IMR-90 (cell line): ENCODE measurements around the gene DRD3. TPM values are rescaled to one million over a fixed set of nuclear protein-coding genes. Genes with fewer than 3 reads are reported as not detected.

Source experiments
- ATAC-seq: fragments of 200-7000 bp; cut with Tn5 transposase; 2 replicates; pipeline ENCODE4 v1.9.1; 2020; ENCODE audit warnings: low read depth, mild to moderate bottlenecking, moderate library complexity
- BruUV-seq: library from RNA; stranded (reverse); fragments of 400-500 nt; replicated peaks from 2 replicates; lab custom pipeline; 2021; lab: Mats Ljungman, UMichigan
- CTCF ChIA-PET: fragments of 300-600 bp; formaldehyde crosslinking; extraction: SDS; loops from one replicate; lab custom pipeline; 2021; ENCODE audit warnings: antibody characterized with exemption; lab: Yijun Ruan, JAX
- POLR2A ChIA-PET: fragments of 300-600 bp; sonication (Branson Sonifier 250); formaldehyde crosslinking; loops from one replicate; lab custom pipeline; 2022; ENCODE audit warnings: antibody characterized with exemption; ENCODE audit not compliant: unreplicated experiment; lab: Charles Lee
- DNase-seq: peaks from one replicate; pipeline ENCODE4 v3.0.0; 2013
- H2AFZ ChIP-seq: replicated peaks from 2 replicates; pipeline ENCODE3; 2013; ENCODE audit warnings: low read length, mild to moderate bottlenecking; ENCODE audit not compliant: poor library complexity
- H2AK5ac ChIP-seq: 2 replicates; pipeline ENCODE4 v1.6.1; 2013; ENCODE audit warnings: low read depth, low read length, inconsistent platforms
- H2AK9ac ChIP-seq: replicated peaks from 2 replicates; pipeline ENCODE3; 2013; ENCODE audit warnings: mild to moderate bottlenecking, low read depth, low read length, moderate library complexity; ENCODE audit not compliant: poor library complexity
- H2BK120ac ChIP-seq: 2 replicates; pipeline ENCODE4 v1.6.1; 2013; ENCODE audit warnings: low read depth, low read length, inconsistent platforms
- H2BK15ac ChIP-seq: 3 replicates; pipeline ENCODE4 v1.6.1; 2013; ENCODE audit warnings: low read depth, low read length, inconsistent platforms
- H2BK20ac ChIP-seq: 2 replicates; pipeline ENCODE4 v1.6.1; 2013; ENCODE audit warnings: low read depth, mild to moderate bottlenecking, inconsistent platforms, low read length, moderate library complexity
- H2BK5ac ChIP-seq: 2 replicates; pipeline ENCODE4 v1.6.1; 2013; ENCODE audit warnings: mild to moderate bottlenecking, low read depth, low read length, inconsistent platforms; ENCODE audit not compliant: poor library complexity, severe bottlenecking
- H3K14ac ChIP-seq: replicated peaks from 2 replicates; pipeline ENCODE4 v1.6.1; 2013; ENCODE audit warnings: low read depth, low read length, inconsistent platforms
- H3K18ac ChIP-seq: 2 replicates; pipeline ENCODE4 v1.6.1; 2013; ENCODE audit warnings: low read depth, low read length, control low read depth
- H3K23ac ChIP-seq: 2 replicates; pipeline ENCODE4 v1.6.1; 2013; ENCODE audit warnings: low read depth, low read length, inconsistent platforms
- H3K27ac ChIP-seq: 2 replicates; pipeline ENCODE4 v1.5.1; 2013; ENCODE audit warnings: mild to moderate bottlenecking, control low read depth, low read length; ENCODE audit not compliant: insufficient read depth
- H3K27me3 ChIP-seq: 2 replicates; pipeline ENCODE4 v1.6.1; 2013; ENCODE audit warnings: low read length; ENCODE audit not compliant: control insufficient read depth, insufficient read depth
- H3K36me3 ChIP-seq: 2 replicates; pipeline ENCODE4 v1.6.1; 2013; ENCODE audit warnings: low read length, mixed read lengths; ENCODE audit not compliant: control insufficient read depth, insufficient read depth
- H3K4ac ChIP-seq: 2 replicates; pipeline ENCODE4 v1.6.1; 2013; ENCODE audit warnings: low read depth, low read length, inconsistent platforms
- H3K4me1 ChIP-seq: 2 replicates; pipeline ENCODE4 v1.6.1; 2013; ENCODE audit warnings: low read length, mixed read lengths; ENCODE audit not compliant: control insufficient read depth, insufficient read depth
- H3K4me2 ChIP-seq: 2 replicates; pipeline ENCODE4 v1.6.1; 2013; ENCODE audit warnings: low read depth, mild to moderate bottlenecking, control low read depth, low read length, moderate library complexity
- H3K4me3 ChIP-seq: 2 replicates; pipeline ENCODE4 v1.5.1; 2013; ENCODE audit warnings: low read depth, mild to moderate bottlenecking, control low read depth, low read length, moderate library complexity; ENCODE audit not compliant: insufficient read depth
- H3K56ac ChIP-seq: 2 replicates; pipeline ENCODE4 v1.6.1; 2013; ENCODE audit warnings: low read length, inconsistent platforms; ENCODE audit not compliant: insufficient read depth; ENCODE audit errors: extremely low read depth
- H3K79me1 ChIP-seq, 2 experiments: 2 replicates each; pipeline ENCODE4 v1.6.1; 2013; ENCODE audit warnings: low read length in 2 of 2, inconsistent platforms in 1 of 2, low read depth in 1 of 2
- H3K9ac ChIP-seq: 2 replicates; pipeline ENCODE4 v1.6.1; 2013; ENCODE audit warnings: low read depth, low read length, control low read depth
- H3K9me1 ChIP-seq: 2 replicates; pipeline ENCODE4 v1.6.1; 2013; ENCODE audit warnings: low read length, inconsistent platforms; ENCODE audit not compliant: insufficient read depth
- H3K9me3 ChIP-seq: 2 replicates; pipeline ENCODE4 v1.6.1; 2013; ENCODE audit warnings: low read length; ENCODE audit not compliant: control insufficient read depth, insufficient read depth
- H4K20me1 ChIP-seq: 2 replicates; pipeline ENCODE4 v1.6.1; 2013; ENCODE audit warnings: low read length, inconsistent platforms; ENCODE audit not compliant: insufficient read depth
- H4K5ac ChIP-seq: 2 replicates; pipeline ENCODE4 v1.6.1; 2013; ENCODE audit warnings: mild to moderate bottlenecking, low read depth, low read length, control low read depth
- H4K8ac ChIP-seq, 2 experiments: 2 replicates each; pipeline ENCODE4 v1.6.1; 2013; ENCODE audit warnings: low read depth in 2 of 2, low read length in 2 of 2, control low read depth in 1 of 2, inconsistent platforms in 1 of 2
- H4K91ac ChIP-seq: 2 replicates; pipeline ENCODE4 v1.6.1; 2013; ENCODE audit warnings: low read depth, low read length, inconsistent platforms; ENCODE audit not compliant: insufficient read depth
- CEBPB ChIP-seq: IDR thresholded peaks from 2 replicates; pipeline ENCODE4 v1.6.1; 2012; ENCODE audit warnings: low read depth, low read length, improper control_type of control experiment
- CHD1 ChIP-seq: IDR thresholded peaks from 2 replicates; pipeline ENCODE4 v1.6.1; 2012; ENCODE audit warnings: low read depth, low read length, improper control_type of control experiment
- CTCF ChIP-seq: conservative IDR thresholded peaks from 2 replicates; pipeline ENCODE4 v1.5.1; 2012; ENCODE audit warnings: mild to moderate bottlenecking, low read depth, low read length, improper control_type of control experiment
- ELK1 ChIP-seq: fragments of 150-350 bp; IDR thresholded peaks from 2 replicates; pipeline ENCODE4 v1.6.1; 2016; ENCODE audit warnings: low read depth, mild to moderate bottlenecking, low read length, moderate library complexity, borderline replicate concordance
- MAFK ChIP-seq: IDR thresholded peaks from 2 replicates; pipeline ENCODE4 v1.6.1; 2012; ENCODE audit warnings: low read depth, low read length, improper control_type of control experiment
- MAZ ChIP-seq: IDR thresholded peaks from 2 replicates; pipeline ENCODE4 v1.6.1; 2012; ENCODE audit warnings: low read depth, mild to moderate bottlenecking, low read length, improper control_type of control experiment, moderate library complexity, borderline replicate concordance
- MXI1 ChIP-seq: IDR thresholded peaks from 2 replicates; pipeline ENCODE4 v1.6.1; 2012; ENCODE audit warnings: low read depth, mild to moderate bottlenecking, low read length, moderate library complexity, borderline replicate concordance
- NFE2L2 ChIP-seq: fragments of 150-350 bp; IDR thresholded peaks from 2 replicates; pipeline ENCODE4 v1.6.1; 2016; ENCODE audit warnings: low read depth, mild to moderate bottlenecking, low read length
- POLR2A ChIP-seq: IDR thresholded peaks from 2 replicates; pipeline ENCODE4 v1.6.1; 2012; ENCODE audit warnings: mild to moderate bottlenecking, low read depth, low read length
- RAD21 ChIP-seq: IDR thresholded peaks from 2 replicates; pipeline ENCODE4 v1.6.1; 2012; ENCODE audit warnings: low read length, improper control_type of control experiment
- dilution Hi-C: fragments of 300-500 bp; cut with HindIII; formaldehyde crosslinking; loops from one replicate; pipeline ENCODE4 v1.14.3; 2018; ENCODE audit warnings: low sequenced_read_pairs; ENCODE audit not compliant: unreplicated experiment
- in situ Hi-C: fragments of 300-500 bp; cut with MboI; formaldehyde crosslinking; loops from 3 replicates; pipeline ENCODE4 v1.14.3; 2019; ENCODE audit warnings: low sequenced_read_pairs, inconsistent platforms, mixed read lengths
- intact Hi-C: fragments of 100-400 bp; cut with micrococcal nuclease; formaldehyde crosslinking; loops from 2 replicates; pipeline ENCODE4 v1.10.0; 2022
- polyA plus RNA-seq, 3 experiments: library from polyadenylated mRNA; depleted of rRNA; stranded (reverse); fragments of >200 nt; gene quantifications; 2 replicates each; pipeline ENCODE4 v1.2.3, GENCODE V29; 2012; ENCODE audit warnings: low replicate concordance in 1 of 3
- total RNA-seq: library from RNA; depleted of rRNA; stranded (reverse); fragments of >200 nt; gene quantifications from 2 replicates; pipeline ENCODE4 v1.2.3, GENCODE V29; 2012

Gene DRD3
- total and polyA plus RNA-seq, 2 of the 4 experiments (the other 2 are of a cell fraction), result not detected

GRCh38 chr3:114186501-114186900 is 7.6 kb upstream of the DRD3 start:
- intact Hi-C loops, result no loop called here
- no peak overlapping the region for H2BK20ac ChIP-seq
- CTCF ChIA-PET, result no interaction called here

More at GRCh38 chr3:114186501-114186900, 7.6 kb upstream of the DRD3 start:
- Histone ChIP-seq H3K27me3 (0 out of 2 replicates have a peak, but pooled peaks cover 2% of the 10 kb centered on the region), H3K9me1 (no peaks in the 10 kb centered on the region), H3K4me1 (no peaks in the 10 kb centered on the region), H2BK120ac (no peak overlapping the region), H2BK15ac (no peak overlapping the region), H2AFZ (no peak overlapping the region), H4K20me1 (no peaks in the 10 kb centered on the region), H3K4ac (no peak overlapping the region), H4K91ac (no peak overlapping the region), H3K14ac (no peak overlapping the region), H3K27ac (no peak overlapping the region), H3K9ac (no peak overlapping the region), H2AK5ac (no peak overlapping the region), H4K5ac (no peak overlapping the region), H3K36me3 (no peaks in the 10 kb centered on the region), H3K56ac (no peak overlapping the region), H3K4me2 (no peak overlapping the region), H2BK5ac (no peak overlapping the region), H3K18ac (no peak overlapping the region), H3K79me1 (no peaks in the 10 kb centered on the region), H3K4me3 (no peak overlapping the region), H3K9me3 (peaks cover 3% of the 10 kb centered on the region; the same call in 1 of the 2 replicates), H2AK9ac (no peak overlapping the region), H4K8ac (no peak overlapping the region), H3K23ac (no peak overlapping the region)
- POLR2A ChIA-PET, result no interaction called here
- dilution Hi-C loops, result no loop called here
- TF ChIP-seq CHD1 (no peak), MAZ (no peak), CTCF (no peak), ELK1 (no peak), MAFK (no peak), CEBPB (no peak), NFE2L2 (no peak), MXI1 (no peak), POLR2A (no peak), RAD21 (no peak)
- DNase-seq (no peak), ATAC-seq (no peak)
- BruUV-seq, result no TSS peak
- in situ Hi-C loops, result no loop called here
